ENCODE data around the gene FAM187B.

FAM187B gene

GRCh38 chr19:35209646-35210045 is 18.9 kb downstream of the FAM187B start:
- H3K4me3 ChIP-seq (ENCODE audit: low read depth, low read length), result no peak overlapping the region
- DNase-seq (ENCODE audit: low read depth), result no peak
- TF ChIP-seq POLR2A (IDR thresholded peaks at IDR 0.05; ENCODE audit: extremely low read depth, insufficient read length) (no peak), MYC (IDR thresholded peaks at IDR 0.05; ENCODE audit: low read depth, low read length) (no peak), CTCF (IDR thresholded peaks at IDR 0.05; ENCODE audit: low read depth, low read length) (no peak), MAX (IDR thresholded peaks at IDR 0.05; ENCODE audit: low read depth, low read length) (no peak)

GRCh38 chr19:35208121-35208520 is 20.4 kb downstream of the FAM187B start:
- DNase-seq (ENCODE audit: low read depth), result no peak
- TF ChIP-seq POLR2A (IDR thresholded peaks at IDR 0.05; ENCODE audit: extremely low read depth, insufficient read length) (no peak), MYC (IDR thresholded peaks at IDR 0.05; ENCODE audit: low read depth, low read length) (no peak), MAX (IDR thresholded peaks at IDR 0.05; ENCODE audit: low read depth, low read length) (no peak), CTCF (IDR thresholded peaks at IDR 0.05; ENCODE audit: low read depth, low read length) (no peak)
- no peak overlapping the region for H3K4me3 ChIP-seq (ENCODE audit: low read depth, low read length)

- no peak for TF ChIP-seq MYC (IDR thresholded peaks at IDR 0.05; ENCODE audit: low read depth, low read length)
- no peak for TF ChIP-seq MAX (IDR thresholded peaks at IDR 0.05; ENCODE audit: low read depth, low read length)
- TF ChIP-seq CTCF (IDR thresholded peaks at IDR 0.05; ENCODE audit: low read depth, low read length), result no peak
- TF ChIP-seq POLR2A (IDR thresholded peaks at IDR 0.05; ENCODE audit: extremely low read depth, insufficient read length), result no peak
- H3K4me3 ChIP-seq (ENCODE audit: low read depth, low read length), result no peak overlapping the region
- no peak for DNase-seq (ENCODE audit: low read depth)
Observed at GRCh38 chr19:35207391-35207871, 21.1 kb downstream of the FAM187B start.

- H3K4me3 ChIP-seq (ENCODE audit: low read depth, low read length), result no peak overlapping the region
- no peak for DNase-seq (ENCODE audit: low read depth)
- no peak for TF ChIP-seq MYC (IDR thresholded peaks at IDR 0.05; ENCODE audit: low read depth, low read length)
- TF ChIP-seq MAX (IDR thresholded peaks at IDR 0.05; ENCODE audit: low read depth, low read length), result no peak
- no peak for TF ChIP-seq CTCF (IDR thresholded peaks at IDR 0.05; ENCODE audit: low read depth, low read length)
- no peak for TF ChIP-seq POLR2A (IDR thresholded peaks at IDR 0.05; ENCODE audit: extremely low read depth, insufficient read length)
Observed at GRCh38 chr19:35206855-35207254, 21.7 kb downstream of the FAM187B start.

GRCh38 chr19:35206379-35206778 is 22.2 kb downstream of the FAM187B start:
- no peak for DNase-seq (ENCODE audit: low read depth)
- no peak overlapping the region for H3K4me3 ChIP-seq (ENCODE audit: low read depth, low read length)
- TF ChIP-seq MYC (IDR thresholded peaks at IDR 0.05; ENCODE audit: low read depth, low read length) (no peak), MAX (IDR thresholded peaks at IDR 0.05; ENCODE audit: low read depth, low read length) (no peak), POLR2A (IDR thresholded peaks at IDR 0.05; ENCODE audit: extremely low read depth, insufficient read length) (no peak), CTCF (IDR thresholded peaks at IDR 0.05; ENCODE audit: low read depth, low read length) (no peak)

Measured in NB4 (cell line).